ENCODE data around the gene DENND5A. TPM values are rescaled to one million over a fixed set of nuclear protein-coding genes. Genes with fewer than 3 reads are reported as not detected.

DENND5A gene
- polyA plus RNA-seq = 28.5 TPM
- long read RNA-seq, donor 1 = 0 reads
- long read RNA-seq, donor 2, full-length matches to known transcripts = 1 of 1 reads
- long read RNA-seq, donor 2, partial matches to known transcripts = 0 of 1 reads
- long read RNA-seq, donor 2, other reads (novel, unspliced or antisense) = 0 of 1 reads
- long read RNA-seq, donor 3 = 0 reads
- long read RNA-seq, donor 4 = 0 reads
- long read RNA-seq, donor 5, full-length matches to known transcripts = 1 of 1 reads
- long read RNA-seq, donor 5, partial matches to known transcripts = 0 of 1 reads
- long read RNA-seq, donor 5, other reads (novel, unspliced or antisense) = 0 of 1 reads
- long read RNA-seq, donor 6 = 0 reads
- long read RNA-seq, donor 7 = 0 reads
- long read RNA-seq, donor 8, full-length matches to known transcripts = 1 of 1 reads
- long read RNA-seq, donor 8, partial matches to known transcripts = 0 of 1 reads
- long read RNA-seq, donor 8, other reads (novel, unspliced or antisense) = 0 of 1 reads
- long read RNA-seq, donor 9, full-length matches to known transcripts = 1 of 6 reads
- long read RNA-seq, donor 9, partial matches to known transcripts = 5 of 6 reads
- long read RNA-seq, donor 9, other reads (novel, unspliced or antisense) = 0 of 6 reads
- long read RNA-seq, donor 10 = 0 reads
- long read RNA-seq, donor 11, full-length matches to known transcripts = 1 of 1 reads
- long read RNA-seq, donor 11, partial matches to known transcripts = 0 of 1 reads
- long read RNA-seq, donor 11, other reads (novel, unspliced or antisense) = 0 of 1 reads

GRCh38 chr11:9265211-9266131 lies at the start of gene DENND5A:
DENND5A (minus strand) TSS chr11:9265350; CDS start chr11:9265069, 281 bp downstream.
- Histone ChIP-seq H3K4me1 (ENCODE audit: control insufficient read depth, insufficient read depth, low read length) (peaks cover 10% of the 10 kb centered on the region), H3K36me3 (ENCODE audit: control insufficient read depth, insufficient read depth, low read length) (no peaks in the 10 kb centered on the region), H3K27me3 (ENCODE audit: control insufficient read depth, insufficient read depth, low read length) (no peaks in the 10 kb centered on the region), H3K9me3 (ENCODE audit: control insufficient read depth, low read depth, low read length) (no peaks in the 10 kb centered on the region), H3K4me3 (ENCODE audit: low read length) (peak within 1 kb of the TSS; percentile 96), H3K27ac (ENCODE audit: low read length) (peak within 1 kb of the TSS; percentile 86)
- 60% methylated on average over 1 of the region's 63 CpGs for WGBS (ENCODE audit: insufficient coverage, low lambda C conversion rate)
- DNase-seq = peak; percentile 88

GRCh38 chr11:9314291-9315077 lies 49.3 kb upstream of the DENND5A start, which contains the start of gene TMEM41B:
TMEM41B (minus strand) TSS chr11:9314593; CDS start chr11:9314441, 152 bp downstream.
- WGBS (ENCODE audit: insufficient coverage, low lambda C conversion rate) = no CpG with 5 or more reads among the region's 71 CpGs
- H3K36me3 ChIP-seq (ENCODE audit: control insufficient read depth, insufficient read depth, low read length) = no peaks in the 10 kb centered on the region
- H3K27ac ChIP-seq (ENCODE audit: low read length) = peak within 1 kb of the TSS; percentile 90
- DNase-seq = peak; percentile 99
- H3K4me1 ChIP-seq (ENCODE audit: control insufficient read depth, insufficient read depth, low read length) = peaks cover 18% of the 10 kb centered on the region
- peaks cover 3% of the 10 kb centered on the region for H3K9me3 ChIP-seq (ENCODE audit: control insufficient read depth, low read depth, low read length)
- no peaks in the 10 kb centered on the region for H3K27me3 ChIP-seq (ENCODE audit: control insufficient read depth, insufficient read depth, low read length)
- peak within 1 kb of the TSS; percentile 97 for H3K4me3 ChIP-seq (ENCODE audit: low read length)

- peaks cover 3% of the 10 kb centered on the region for H3K9me3 ChIP-seq (ENCODE audit: control insufficient read depth, low read depth, low read length)
- no peaks in the 10 kb centered on the region for H3K36me3 ChIP-seq (ENCODE audit: control insufficient read depth, insufficient read depth, low read length)
- peak overlapping the region; percentile 86 for H3K27ac ChIP-seq (ENCODE audit: low read length)
- peaks cover 17% of the 10 kb centered on the region for H3K4me1 ChIP-seq (ENCODE audit: control insufficient read depth, insufficient read depth, low read length)
- H3K4me3 ChIP-seq (ENCODE audit: low read length) = peak overlapping the region; percentile 97
- peak; percentile 17 to 66 for DNase-seq
- WGBS (ENCODE audit: insufficient coverage, low lambda C conversion rate) = no CpG with 5 or more reads among the region's 27 CpGs
- no peaks in the 10 kb centered on the region for H3K27me3 ChIP-seq (ENCODE audit: control insufficient read depth, insufficient read depth, low read length)
These were observed 48.6 kb upstream of the DENND5A start for GRCh38 chr11:9313648-9314290.

GRCh38 chr11:9310485-9311090 lies 45.4 kb upstream of the DENND5A start:
- no CpG with 5 or more reads among the region's 3 CpGs for WGBS (ENCODE audit: insufficient coverage, low lambda C conversion rate)
- Histone ChIP-seq H3K27me3 (ENCODE audit: control insufficient read depth, insufficient read depth, low read length) (no peaks in the 10 kb centered on the region), H3K4me3 (ENCODE audit: low read length) (no peak overlapping the region), H3K4me1 (ENCODE audit: control insufficient read depth, insufficient read depth, low read length) (peaks cover 7% of the 10 kb centered on the region), H3K27ac (ENCODE audit: low read length) (no peak overlapping the region), H3K9me3 (ENCODE audit: control insufficient read depth, low read depth, low read length) (peaks cover 3% of the 10 kb centered on the region), H3K36me3 (ENCODE audit: control insufficient read depth, insufficient read depth, low read length) (no peaks in the 10 kb centered on the region)
- DNase-seq = no peak

GRCh38 chr11:9304178-9304577 lies 39.0 kb upstream of the DENND5A start:
- H3K4me1 ChIP-seq (ENCODE audit: control insufficient read depth, insufficient read depth, low read length) = no peaks in the 10 kb centered on the region
- no peak overlapping the region for H3K27ac ChIP-seq (ENCODE audit: low read length)
- H3K27me3 ChIP-seq (ENCODE audit: control insufficient read depth, insufficient read depth, low read length) = no peaks in the 10 kb centered on the region
- no peaks in the 10 kb centered on the region for H3K9me3 ChIP-seq (ENCODE audit: control insufficient read depth, low read depth, low read length)
- no peak for DNase-seq
- no peak overlapping the region for H3K4me3 ChIP-seq (ENCODE audit: low read length)
- WGBS (ENCODE audit: insufficient coverage, low lambda C conversion rate) = 88% methylated on average over 1 of the region's 3 CpGs
- no peaks in the 10 kb centered on the region for H3K36me3 ChIP-seq (ENCODE audit: control insufficient read depth, insufficient read depth, low read length)

GRCh38 chr11:9302448-9302847 lies 37.3 kb upstream of the DENND5A start:
- no peak overlapping the region for H3K4me3 ChIP-seq (ENCODE audit: low read length)
- WGBS (ENCODE audit: insufficient coverage, low lambda C conversion rate) = 100% methylated on average over 1 of the region's 3 CpGs
- H3K4me1 ChIP-seq (ENCODE audit: control insufficient read depth, insufficient read depth, low read length) = no peaks in the 10 kb centered on the region
- no peak overlapping the region for H3K27ac ChIP-seq (ENCODE audit: low read length)
- H3K9me3 ChIP-seq (ENCODE audit: control insufficient read depth, low read depth, low read length) = no peaks in the 10 kb centered on the region
- peaks cover 4% of the 10 kb centered on the region for H3K36me3 ChIP-seq (ENCODE audit: control insufficient read depth, insufficient read depth, low read length)
- no peaks in the 10 kb centered on the region for H3K27me3 ChIP-seq (ENCODE audit: control insufficient read depth, insufficient read depth, low read length)
- DNase-seq = no peak

GRCh38 chr11:9301720-9302119 lies 36.6 kb upstream of the DENND5A start:
- Histone ChIP-seq H3K27me3 (ENCODE audit: control insufficient read depth, insufficient read depth, low read length) (no peaks in the 10 kb centered on the region), H3K9me3 (ENCODE audit: control insufficient read depth, low read depth, low read length) (no peaks in the 10 kb centered on the region), H3K36me3 (ENCODE audit: control insufficient read depth, insufficient read depth, low read length) (peaks cover 8% of the 10 kb centered on the region), H3K4me3 (ENCODE audit: low read length) (no peak overlapping the region), H3K4me1 (ENCODE audit: control insufficient read depth, insufficient read depth, low read length) (no peaks in the 10 kb centered on the region), H3K27ac (ENCODE audit: low read length) (no peak overlapping the region)
- WGBS (ENCODE audit: insufficient coverage, low lambda C conversion rate) = 96% methylated on average over 3 of the region's 10 CpGs
- DNase-seq = no peak

GRCh38 chr11:9293646-9294045 lies 28.5 kb upstream of the DENND5A start:
- Histone ChIP-seq H3K4me3 (ENCODE audit: low read length) (no peak overlapping the region), H3K36me3 (ENCODE audit: control insufficient read depth, insufficient read depth, low read length) (peaks cover 37% of the 10 kb centered on the region), H3K27me3 (ENCODE audit: control insufficient read depth, insufficient read depth, low read length) (no peaks in the 10 kb centered on the region), H3K4me1 (ENCODE audit: control insufficient read depth, insufficient read depth, low read length) (no peaks in the 10 kb centered on the region), H3K9me3 (ENCODE audit: control insufficient read depth, low read depth, low read length) (no peaks in the 10 kb centered on the region), H3K27ac (ENCODE audit: low read length) (no peak overlapping the region)
- no peak for DNase-seq
- no CpG with 5 or more reads among the region's 7 CpGs for WGBS (ENCODE audit: insufficient coverage, low lambda C conversion rate)
